ENCODE data around the gene PPTC7.

The PPTC7 gene

GRCh38 chr12:110513842-110514241 is 69.3 kb downstream of the PPTC7 start:
- H3K27me3 Mint-ChIP-seq = peaks cover 2% of the 10 kb centered on the region
- H3K36me3 Mint-ChIP-seq (ENCODE audit: low read depth) = no peaks in the 10 kb centered on the region
- H3K4me1 Mint-ChIP-seq = no peaks in the 10 kb centered on the region
- DNase-seq (no peak), ATAC-seq (no peak)
- H3K27ac Mint-ChIP-seq = no peak overlapping the region
- H3K9me3 Mint-ChIP-seq = no peaks in the 10 kb centered on the region
- no peak overlapping the region for H3K4me3 Mint-ChIP-seq

GRCh38 chr12:110508071-110508586 is 75.0 kb downstream of the PPTC7 start:
- H3K27me3 Mint-ChIP-seq = no peaks in the 10 kb centered on the region
- H3K9me3 Mint-ChIP-seq = no peaks in the 10 kb centered on the region
- H3K4me1 Mint-ChIP-seq = peaks cover 4% of the 10 kb centered on the region
- H3K4me3 Mint-ChIP-seq = no peak overlapping the region
- DNase-seq = no peak
- no peaks in the 10 kb centered on the region for H3K36me3 Mint-ChIP-seq (ENCODE audit: low read depth)
- no peak for ATAC-seq
- no peak overlapping the region for H3K27ac Mint-ChIP-seq

- peaks cover 14% of the 10 kb centered on the region for H3K36me3 Mint-ChIP-seq (ENCODE audit: low read depth)
- peaks cover 3% of the 10 kb centered on the region for H3K27me3 Mint-ChIP-seq
- H3K4me1 Mint-ChIP-seq = peaks cover 24% of the 10 kb centered on the region
- H3K4me3 Mint-ChIP-seq = no peak overlapping the region
- no peak for DNase-seq
- H3K27ac Mint-ChIP-seq = no peak overlapping the region
- ATAC-seq = no peak
- H3K9me3 Mint-ChIP-seq = peaks cover 9% of the 10 kb centered on the region
Observed at GRCh38 chr12:110505332-110505731, 77.8 kb downstream of the PPTC7 start.

GRCh38 chr12:110503432-110503831 is 79.7 kb downstream of the PPTC7 start:
- peaks cover 20% of the 10 kb centered on the region for H3K36me3 Mint-ChIP-seq (ENCODE audit: low read depth)
- DNase-seq = no peak
- peaks cover 3% of the 10 kb centered on the region for H3K27me3 Mint-ChIP-seq
- H3K27ac Mint-ChIP-seq = no peak overlapping the region
- H3K9me3 Mint-ChIP-seq = peaks cover 9% of the 10 kb centered on the region
- ATAC-seq = no peak
- peaks cover 40% of the 10 kb centered on the region for H3K4me1 Mint-ChIP-seq
- H3K4me3 Mint-ChIP-seq = peak overlapping the region; percentile 26

- peak within 1 kb of the TSS; percentile 95 for H3K4me3 Mint-ChIP-seq
Observed at GRCh38 chr12:110501752-110502738, 81.1 kb downstream of the PPTC7 start, which contains the start of the genes RAD9B and VPS29. RAD9B (plus strand) TSS chr12:110502331; CDS start chr12:110502338, 7 bp downstream. VPS29 (minus strand) TSS chr12:110502111; CDS start chr12:110502051, 60 bp downstream.

GRCh38 chr12:110501399-110501751 is 81.7 kb downstream of the PPTC7 start:
- Mint-ChIP-seq H3K27me3 (peaks cover 3% of the 10 kb centered on the region), H3K36me3 (ENCODE audit: low read depth) (peaks cover 23% of the 10 kb centered on the region), H3K4me1 (peaks cover 43% of the 10 kb centered on the region), H3K4me3 (peak overlapping the region; percentile 95), H3K27ac (peak overlapping the region; percentile 99), H3K9me3 (peaks cover 9% of the 10 kb centered on the region)
- ATAC-seq = no peak
- no peak for DNase-seq

More at GRCh38 chr12:110501752-110502738, 81.1 kb downstream of the PPTC7 start, which contains the start of the genes RAD9B and VPS29:
- peak; percentile 98 for DNase-seq
- peak within 1 kb of the TSS; percentile 99 for H3K27ac Mint-ChIP-seq
- ATAC-seq = peak; percentile 97
- H3K27me3 Mint-ChIP-seq = peaks cover 3% of the 10 kb centered on the region
- H3K9me3 Mint-ChIP-seq = peaks cover 9% of the 10 kb centered on the region
- peaks cover 20% of the 10 kb centered on the region for H3K36me3 Mint-ChIP-seq (ENCODE audit: low read depth)
- peaks cover 42% of the 10 kb centered on the region for H3K4me1 Mint-ChIP-seq

GRCh38 chr12:110498984-110499706 is 84.0 kb downstream of the PPTC7 start:
- Mint-ChIP-seq H3K9me3 (peaks cover 9% of the 10 kb centered on the region), H3K4me3 (peak overlapping the region; percentile 13), H3K27me3 (peaks cover 3% of the 10 kb centered on the region), H3K4me1 (peaks cover 43% of the 10 kb centered on the region), H3K27ac (peak overlapping the region; percentile 13), H3K36me3 (ENCODE audit: low read depth) (peaks cover 35% of the 10 kb centered on the region)
- no peak for DNase-seq
- ATAC-seq = no peak
